HEK293 (cell line): ENCODE results near the gene CORO1A.

ENCODE experiments used
- GLIS2 ChIP-seq: fragments of 450-650 bp; formaldehyde crosslinking; IDR thresholded peaks from 2 replicates; pipeline ENCODE4 v1.5.1; 2016; ENCODE audit warnings: missing biosample characterization, missing genetic modification characterization
- IKZF3 ChIP-seq: fragments of 450-650 bp; IDR thresholded peaks from 2 replicates; pipeline ENCODE4 v1.5.0; 2018; ENCODE audit warnings: missing biosample characterization, mild to moderate bottlenecking, missing genetic modification characterization, moderate library complexity
- KLF9 ChIP-seq: fragments of 450-650 bp; formaldehyde crosslinking; IDR thresholded peaks from 2 replicates; pipeline ENCODE4 v1.5.1; 2016; ENCODE audit warnings: missing biosample characterization, missing genetic modification characterization, low read depth
- OSR2 ChIP-seq: fragments of 450-650 bp; formaldehyde crosslinking; IDR thresholded peaks from 2 replicates; pipeline ENCODE4 v1.5.1; 2016; ENCODE audit warnings: missing biosample characterization, missing genetic modification characterization
- SALL2 ChIP-seq: fragments of 450-650 bp; formaldehyde crosslinking; IDR thresholded peaks from 2 replicates; pipeline ENCODE4 v1.5.0; 2017; ENCODE audit warnings: missing biosample characterization, mild to moderate bottlenecking, missing genetic modification characterization, borderline replicate concordance
- SCRT1 ChIP-seq: fragments of 450-650 bp; formaldehyde crosslinking; IDR thresholded peaks from 2 replicates; pipeline ENCODE4 v1.5.1; 2016; ENCODE audit warnings: missing biosample characterization, missing genetic modification characterization, borderline replicate concordance
- WT1 ChIP-seq: fragments of 450-650 bp; formaldehyde crosslinking; IDR thresholded peaks from 2 replicates; pipeline ENCODE4 v1.5.1; 2016; ENCODE audit warnings: missing biosample characterization, missing genetic modification characterization
- ZBTB17 ChIP-seq: fragments of 450-650 bp; formaldehyde crosslinking; IDR thresholded peaks from 2 replicates; pipeline ENCODE4 v1.5.1; 2016; ENCODE audit warnings: missing biosample characterization, missing genetic modification characterization
- ZBTB20 ChIP-seq: fragments of 450-650 bp; formaldehyde crosslinking; IDR thresholded peaks from 2 replicates; pipeline ENCODE4 v1.5.1; 2016; ENCODE audit warnings: missing biosample characterization, missing genetic modification characterization
- ZBTB8A ChIP-seq: fragments of 450-650 bp; formaldehyde crosslinking; IDR thresholded peaks from 2 replicates; pipeline ENCODE4 v1.5.1; 2016; ENCODE audit warnings: missing biosample characterization, missing genetic modification characterization
- ZFHX2 ChIP-seq: fragments of 450-650 bp; formaldehyde crosslinking; conservative IDR thresholded peaks from 2 replicates; pipeline ENCODE4 v1.5.1; 2016; ENCODE audit warnings: missing biosample characterization, missing genetic modification characterization
- ZIC2 ChIP-seq: fragments of 450-650 bp; formaldehyde crosslinking; IDR thresholded peaks from 2 replicates; pipeline ENCODE4 v1.5.1; 2016; ENCODE audit warnings: missing biosample characterization, missing genetic modification characterization
- ZNF138 ChIP-seq: fragments of 450-650 bp; formaldehyde crosslinking; IDR thresholded peaks from 2 replicates; pipeline ENCODE4 v1.5.1; 2016; ENCODE audit warnings: missing biosample characterization, missing genetic modification characterization, borderline replicate concordance
- ZNF155 ChIP-seq: fragments of 450-650 bp; formaldehyde crosslinking; IDR thresholded peaks from 2 replicates; pipeline ENCODE4 v1.5.1; 2016; ENCODE audit warnings: missing biosample characterization, missing genetic modification characterization
- ZNF169 ChIP-seq: fragments of 450-650 bp; formaldehyde crosslinking; IDR thresholded peaks from 2 replicates; pipeline ENCODE4 v1.5.1; 2016; ENCODE audit warnings: missing biosample characterization, missing genetic modification characterization
- ZNF2 ChIP-seq: fragments of 450-650 bp; formaldehyde crosslinking; IDR thresholded peaks from 2 replicates; pipeline ENCODE4 v1.5.1; 2016; ENCODE audit warnings: missing biosample characterization, missing genetic modification characterization
- ZNF433 ChIP-seq: fragments of 450-650 bp; formaldehyde crosslinking; IDR thresholded peaks from 2 replicates; pipeline ENCODE4 v1.5.1; 2016; ENCODE audit warnings: missing biosample characterization, missing genetic modification characterization, low read depth
- ZNF530 ChIP-seq: fragments of 450-650 bp; formaldehyde crosslinking; IDR thresholded peaks from 2 replicates; pipeline ENCODE4 v1.5.1; 2016; ENCODE audit warnings: low read depth, missing biosample characterization, missing genetic modification characterization
- ZNF600 ChIP-seq: fragments of 450-650 bp; formaldehyde crosslinking; IDR thresholded peaks from 2 replicates; pipeline ENCODE4 v1.5.1; 2016; ENCODE audit warnings: missing biosample characterization, missing genetic modification characterization
- ZNF624 ChIP-seq: fragments of 450-650 bp; formaldehyde crosslinking; IDR thresholded peaks from 2 replicates; pipeline ENCODE4 v1.5.1; 2017; ENCODE audit warnings: missing biosample characterization, missing genetic modification characterization
- ZNF76 ChIP-seq: fragments of 450-650 bp; formaldehyde crosslinking; IDR thresholded peaks from 2 replicates; pipeline ENCODE4; 2016; ENCODE audit warnings: low read depth, missing biosample characterization, missing genetic modification characterization, borderline replicate concordance
- TF ChIP-seq, protein P1 (sequence below): fragments of 450-650 bp; formaldehyde crosslinking; IDR thresholded peaks from 2 replicates; pipeline ENCODE4 v1.5.1; 2016; ENCODE audit warnings: missing biosample characterization, missing genetic modification characterization
- TF ChIP-seq, protein P2 (sequence below): fragments of 450-650 bp; formaldehyde crosslinking; IDR thresholded peaks from 2 replicates; pipeline ENCODE4 v1.5.1; 2016; ENCODE audit warnings: missing biosample characterization, missing genetic modification characterization
- TF ChIP-seq, protein P3 (sequence below): fragments of 450-650 bp; formaldehyde crosslinking; IDR thresholded peaks from 2 replicates; pipeline ENCODE4 v1.5.1; 2016; ENCODE audit warnings: missing biosample characterization, missing genetic modification characterization
- TF ChIP-seq, protein P4 (sequence below): fragments of 450-650 bp; formaldehyde crosslinking; IDR thresholded peaks from 2 replicates; pipeline ENCODE4 v1.5.1; 2016; ENCODE audit warnings: missing biosample characterization, missing genetic modification characterization

Gene CORO1A

DNA sequence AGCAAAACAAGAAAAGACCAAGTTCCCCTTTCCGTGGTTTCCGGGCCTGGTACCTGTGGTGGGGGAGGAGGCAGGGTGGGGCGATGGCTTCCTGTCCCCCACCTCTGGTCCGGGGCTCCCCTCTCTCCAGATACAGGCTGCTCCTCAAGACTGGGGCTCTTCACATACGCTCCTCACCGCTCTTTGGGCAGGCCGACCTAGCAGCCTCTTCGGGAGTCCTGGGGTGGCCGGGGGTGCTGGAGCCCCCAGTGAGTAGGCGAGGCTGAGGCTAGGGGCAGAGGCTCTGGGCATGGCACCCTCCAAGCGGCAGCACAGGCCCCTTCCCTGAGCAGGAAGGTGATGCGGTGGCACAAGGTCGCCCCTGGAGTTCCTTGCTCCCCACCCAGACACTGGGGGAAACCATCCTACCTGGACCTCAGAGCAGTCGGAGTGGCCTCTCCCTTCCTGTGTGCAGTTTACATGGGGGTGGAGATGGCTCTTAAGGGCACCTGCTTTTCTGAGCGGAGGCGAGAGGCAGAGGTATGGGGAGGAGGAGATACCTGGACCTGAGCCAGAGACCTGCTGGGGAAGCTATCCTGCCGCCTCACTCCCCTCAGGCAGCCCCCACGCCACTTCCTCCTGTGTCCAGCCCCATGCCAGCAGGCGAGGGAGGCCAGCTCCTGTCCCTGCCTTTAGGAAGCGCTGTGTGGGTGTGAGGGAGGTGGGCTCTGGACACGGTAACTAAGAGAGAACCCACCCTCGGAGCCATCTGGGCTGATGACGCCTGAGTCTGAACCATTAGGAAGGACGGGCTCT lies 891 bp downstream of the CORO1A start (continued):
- TF ChIP-seq, protein P1, sequence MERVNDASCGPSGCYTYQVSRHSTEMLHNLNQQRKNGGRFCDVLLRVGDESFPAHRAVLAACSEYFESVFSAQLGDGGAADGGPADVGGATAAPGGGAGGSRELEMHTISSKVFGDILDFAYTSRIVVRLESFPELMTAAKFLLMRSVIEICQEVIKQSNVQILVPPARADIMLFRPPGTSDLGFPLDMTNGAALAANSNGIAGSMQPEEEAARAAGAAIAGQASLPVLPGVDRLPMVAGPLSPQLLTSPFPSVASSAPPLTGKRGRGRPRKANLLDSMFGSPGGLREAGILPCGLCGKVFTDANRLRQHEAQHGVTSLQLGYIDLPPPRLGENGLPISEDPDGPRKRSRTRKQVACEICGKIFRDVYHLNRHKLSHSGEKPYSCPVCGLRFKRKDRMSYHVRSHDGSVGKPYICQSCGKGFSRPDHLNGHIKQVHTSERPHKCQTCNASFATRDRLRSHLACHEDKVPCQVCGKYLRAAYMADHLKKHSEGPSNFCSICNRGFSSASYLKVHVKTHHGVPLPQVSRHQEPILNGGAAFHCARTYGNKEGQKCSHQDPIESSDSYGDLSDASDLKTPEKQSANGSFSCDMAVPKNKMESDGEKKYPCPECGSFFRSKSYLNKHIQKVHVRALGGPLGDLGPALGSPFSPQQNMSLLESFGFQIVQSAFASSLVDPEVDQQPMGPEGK (tag by site-specific recombination), result peak; percentile 64
- TF ChIP-seq, protein P2, sequence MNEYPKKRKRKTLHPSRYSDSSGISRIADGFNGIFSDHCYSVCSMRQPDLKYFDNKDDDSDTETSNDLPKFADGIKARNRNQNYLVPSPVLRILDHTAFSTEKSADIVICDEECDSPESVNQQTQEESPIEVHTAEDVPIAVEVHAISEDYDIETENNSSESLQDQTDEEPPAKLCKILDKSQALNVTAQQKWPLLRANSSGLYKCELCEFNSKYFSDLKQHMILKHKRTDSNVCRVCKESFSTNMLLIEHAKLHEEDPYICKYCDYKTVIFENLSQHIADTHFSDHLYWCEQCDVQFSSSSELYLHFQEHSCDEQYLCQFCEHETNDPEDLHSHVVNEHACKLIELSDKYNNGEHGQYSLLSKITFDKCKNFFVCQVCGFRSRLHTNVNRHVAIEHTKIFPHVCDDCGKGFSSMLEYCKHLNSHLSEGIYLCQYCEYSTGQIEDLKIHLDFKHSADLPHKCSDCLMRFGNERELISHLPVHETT (tag by site-specific recombination), result 0 out of 2 replicates have a peak, but pooled peaks have one; percentile 5
- no peak for TF ChIP-seq ZNF169 (tag by site-specific recombination)
- TF ChIP-seq ZNF624 (tag by site-specific recombination), result no peak
- no peak for TF ChIP-seq ZNF2
- TF ChIP-seq ZNF530 (tag by site-specific recombination), result no peak
- TF ChIP-seq OSR2 (tag by site-specific recombination), result peak; percentile 15; the same call in 1 of the 2 replicates
- no peak for TF ChIP-seq KLF9 (tag by site-specific recombination)
- 0 out of 2 replicates have a peak, but pooled peaks have one; percentile 30 for TF ChIP-seq ZBTB17 (tag by site-specific recombination)
- peak; percentile 55; the same call in 1 of the 2 replicates for TF ChIP-seq ZNF600 (tag by site-specific recombination)
- peak; percentile 31 for TF ChIP-seq GLIS2 (tag by site-specific recombination)
- TF ChIP-seq ZIC2 (tag by site-specific recombination), result peak; percentile 87
- TF ChIP-seq IKZF3 (tag by site-specific recombination), result peak; percentile 28; the same call in 1 of the 2 replicates
- TF ChIP-seq, protein P3, sequence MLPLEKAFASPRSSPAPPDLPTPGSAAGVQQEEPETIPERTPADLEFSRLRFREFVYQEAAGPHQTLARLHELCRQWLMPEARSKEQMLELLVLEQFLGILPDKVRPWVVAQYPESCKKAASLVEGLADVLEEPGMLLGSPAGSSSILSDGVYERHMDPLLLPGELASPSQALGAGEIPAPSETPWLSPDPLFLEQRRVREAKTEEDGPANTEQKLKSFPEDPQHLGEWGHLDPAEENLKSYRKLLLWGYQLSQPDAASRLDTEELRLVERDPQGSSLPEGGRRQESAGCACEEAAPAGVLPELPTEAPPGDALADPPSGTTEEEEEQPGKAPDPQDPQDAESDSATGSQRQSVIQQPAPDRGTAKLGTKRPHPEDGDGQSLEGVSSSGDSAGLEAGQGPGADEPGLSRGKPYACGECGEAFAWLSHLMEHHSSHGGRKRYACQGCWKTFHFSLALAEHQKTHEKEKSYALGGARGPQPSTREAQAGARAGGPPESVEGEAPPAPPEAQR, result no peak
- TF ChIP-seq, protein P4, sequence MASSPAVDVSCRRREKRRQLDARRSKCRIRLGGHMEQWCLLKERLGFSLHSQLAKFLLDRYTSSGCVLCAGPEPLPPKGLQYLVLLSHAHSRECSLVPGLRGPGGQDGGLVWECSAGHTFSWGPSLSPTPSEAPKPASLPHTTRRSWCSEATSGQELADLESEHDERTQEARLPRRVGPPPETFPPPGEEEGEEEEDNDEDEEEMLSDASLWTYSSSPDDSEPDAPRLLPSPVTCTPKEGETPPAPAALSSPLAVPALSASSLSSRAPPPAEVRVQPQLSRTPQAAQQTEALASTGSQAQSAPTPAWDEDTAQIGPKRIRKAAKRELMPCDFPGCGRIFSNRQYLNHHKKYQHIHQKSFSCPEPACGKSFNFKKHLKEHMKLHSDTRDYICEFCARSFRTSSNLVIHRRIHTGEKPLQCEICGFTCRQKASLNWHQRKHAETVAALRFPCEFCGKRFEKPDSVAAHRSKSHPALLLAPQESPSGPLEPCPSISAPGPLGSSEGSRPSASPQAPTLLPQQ, result no peak
- TF ChIP-seq ZNF433, result no peak
- no peak for TF ChIP-seq SALL2 (tag by site-specific recombination)
- peak; percentile 61; the same call in 1 of the 2 replicates for TF ChIP-seq WT1 (tag by site-specific recombination)
- peak; percentile 43; the same call in 1 of the 2 replicates for TF ChIP-seq ZBTB20 (tag by site-specific recombination)
- TF ChIP-seq SCRT1 (tag by site-specific recombination), result no peak
- TF ChIP-seq ZNF155 (tag by site-specific recombination), result no peak
- no peak for TF ChIP-seq ZNF138 (tag by site-specific recombination)
- TF ChIP-seq ZFHX2, result peak; percentile 92
- TF ChIP-seq ZBTB8A, result 0 out of 2 replicates have a peak, but pooled peaks have one; percentile 21
- no peak for TF ChIP-seq ZNF76 (tag by site-specific recombination)
